Mesendoderm (in vitro differentiated cells): Measurements from ENCODE around the gene RRP9.

Source experiments
- DNase-seq: peaks from one replicate; pipeline ENCODE4 v3.0.0; 2013
- H2AK5ac ChIP-seq: 2 replicates; pipeline ENCODE4 v1.6.1; 2013; ENCODE audit warnings: low read length, inconsistent platforms
- H2BK120ac ChIP-seq: 2 replicates; pipeline ENCODE4 v1.6.1; 2013; ENCODE audit warnings: low read depth, mild to moderate bottlenecking, low read length, moderate library complexity, mixed read lengths
- H2BK15ac ChIP-seq: replicated peaks from 2 replicates; pipeline ENCODE4 v1.6.1; 2013; ENCODE audit warnings: low read depth, mild to moderate bottlenecking, moderate library complexity
- H2BK5ac ChIP-seq: 2 replicates; pipeline ENCODE4 v1.6.1; 2013; ENCODE audit warnings: low read length, inconsistent platforms
- H3K18ac ChIP-seq: 2 replicates; pipeline ENCODE4 v1.6.1; 2013; ENCODE audit warnings: mild to moderate bottlenecking, low read length, mixed read lengths
- H3K23ac ChIP-seq: one replicate; pipeline ENCODE4 v1.6.1; 2013; ENCODE audit warnings: low read length
- H3K27ac ChIP-seq: 2 replicates; pipeline ENCODE4 v1.5.1; 2013; ENCODE audit warnings: low read depth, mild to moderate bottlenecking, inconsistent platforms, low read length, moderate library complexity
- H3K27me3 ChIP-seq: 2 replicates; pipeline ENCODE4 v1.6.1; 2013; ENCODE audit warnings: low read length, control low read depth, mild to moderate bottlenecking, inconsistent platforms; ENCODE audit not compliant: insufficient read depth, poor library complexity
- H3K36me3 ChIP-seq: 2 replicates; pipeline ENCODE4 v1.6.1; 2013; ENCODE audit warnings: low read length, inconsistent platforms; ENCODE audit not compliant: control insufficient read depth, insufficient read depth
- H3K4ac ChIP-seq: one replicate; pipeline ENCODE4 v1.6.1; 2013; ENCODE audit warnings: low read depth, mild to moderate bottlenecking, low read length, moderate library complexity
- H3K4me1 ChIP-seq: 2 replicates; pipeline ENCODE4 v1.6.1; 2013; ENCODE audit warnings: low read depth, low read length, inconsistent platforms; ENCODE audit not compliant: control insufficient read depth
- H3K4me2 ChIP-seq: 2 replicates; pipeline ENCODE4 v1.6.1; 2013; ENCODE audit warnings: low read length
- H3K4me3 ChIP-seq: 2 replicates; pipeline ENCODE4 v1.5.1; 2013; ENCODE audit warnings: mild to moderate bottlenecking, low read length
- H3K56ac ChIP-seq: one replicate; pipeline ENCODE4 v1.6.1; 2013; ENCODE audit warnings: low read length
- H3K79me1 ChIP-seq: 2 replicates; pipeline ENCODE4 v1.6.1; 2013; ENCODE audit warnings: low read length, inconsistent platforms
- H3K79me2 ChIP-seq: 2 replicates; pipeline ENCODE4 v1.6.1; 2013; ENCODE audit warnings: mild to moderate bottlenecking, low read length; ENCODE audit not compliant: control insufficient read depth, insufficient read depth
- H3K9ac ChIP-seq: 2 replicates; pipeline ENCODE4 v1.6.1; 2013; ENCODE audit warnings: low read length, inconsistent platforms
- H4K5ac ChIP-seq: one replicate; pipeline ENCODE4 v1.6.1; 2013; ENCODE audit warnings: low read length
- H4K8ac ChIP-seq: one replicate; pipeline ENCODE4 v1.6.1; 2013; ENCODE audit warnings: low read depth, mild to moderate bottlenecking, control low read depth, low read length, moderate library complexity
- WGBS: extraction: QIAGEN DNeasy Blood & Tissue Kit; methylation state at CpG from one replicate; pipeline ENCODE4 v1.1.7; 2013; ENCODE audit warnings: low lambda C conversion rate, missing lambda C conversion rate; ENCODE audit not compliant: insufficient coverage; ENCODE audit errors: extremely low coverage; 5-methylcytosine and 5-hydroxymethylcytosine counted together

Gene RRP9

GRCh38 chr3:51964521-51964920 lies 22.8 kb upstream of the RRP9 start:
- Histone ChIP-seq H2AK5ac (no peak overlapping the region), H2BK5ac (no peak overlapping the region), H3K4me3 (no peak overlapping the region), H3K9ac (no peak overlapping the region), H3K27ac (no peak overlapping the region), H2BK15ac (no peak overlapping the region), H2BK120ac (no peak overlapping the region), H4K8ac (no peak overlapping the region), H3K27me3 (no peaks in the 10 kb centered on the region), H3K18ac (no peak overlapping the region), H3K23ac (no peak overlapping the region), H3K79me2 (no peaks in the 10 kb centered on the region), H3K79me1 (peaks cover 6% of the 10 kb centered on the region), H3K36me3 (peaks cover 2% of the 10 kb centered on the region), H4K5ac (no peak overlapping the region), H3K4me1 (peaks cover 13% of the 10 kb centered on the region), H3K4ac (no peak overlapping the region), H3K4me2 (no peak overlapping the region), H3K56ac (no peak overlapping the region)
- no CpG with 5 or more reads among the region's 4 CpGs for WGBS
- DNase-seq = no peak

DNA sequence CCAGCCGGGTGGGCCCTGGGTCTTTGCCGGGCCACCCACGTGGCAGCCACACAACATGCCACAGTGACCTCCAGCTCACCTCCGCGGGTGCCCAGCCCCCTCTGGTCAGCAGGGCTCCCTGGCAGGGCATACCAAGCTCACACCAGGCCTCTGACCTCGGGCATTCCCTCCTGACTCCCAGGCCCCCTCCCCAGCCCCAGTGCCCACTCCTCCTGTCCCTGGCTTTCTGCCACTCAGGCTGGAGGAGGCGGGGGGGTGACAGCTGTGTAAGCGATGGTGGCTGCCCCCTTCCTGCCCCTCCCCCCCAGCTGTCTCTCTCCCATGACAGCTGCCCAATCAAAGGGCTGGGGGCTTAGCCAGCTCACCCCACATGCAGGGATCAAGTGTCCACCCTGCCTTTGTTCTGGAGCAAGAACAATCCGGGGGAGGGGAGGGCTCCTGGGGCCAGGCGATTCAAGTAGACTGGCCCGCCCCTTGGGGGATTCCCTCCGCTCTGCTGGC lies 22.3 kb upstream of the RRP9 start:
- no peak overlapping the region for H3K4me2 ChIP-seq
- no peak overlapping the region for H3K27ac ChIP-seq
- H3K9ac ChIP-seq = no peak overlapping the region
- WGBS = no CpG with 5 or more reads among the region's 12 CpGs
- DNase-seq = no peak
- no peak overlapping the region for H3K18ac ChIP-seq
- H3K4me3 ChIP-seq = no peak overlapping the region
- H3K23ac ChIP-seq = no peak overlapping the region
- no peak overlapping the region for H2BK15ac ChIP-seq
- peaks cover 13% of the 10 kb centered on the region for H3K4me1 ChIP-seq
- peaks cover 2% of the 10 kb centered on the region for H3K36me3 ChIP-seq
- no peak overlapping the region for H2AK5ac ChIP-seq
- H3K27me3 ChIP-seq = no peaks in the 10 kb centered on the region
- H4K8ac ChIP-seq = no peak overlapping the region
- H3K79me2 ChIP-seq = no peaks in the 10 kb centered on the region
- H4K5ac ChIP-seq = no peak overlapping the region
- no peak overlapping the region for H3K4ac ChIP-seq
- no peak overlapping the region for H3K56ac ChIP-seq
- H2BK120ac ChIP-seq = no peak overlapping the region
- peaks cover 6% of the 10 kb centered on the region for H3K79me1 ChIP-seq
- no peak overlapping the region for H2BK5ac ChIP-seq

DNA sequence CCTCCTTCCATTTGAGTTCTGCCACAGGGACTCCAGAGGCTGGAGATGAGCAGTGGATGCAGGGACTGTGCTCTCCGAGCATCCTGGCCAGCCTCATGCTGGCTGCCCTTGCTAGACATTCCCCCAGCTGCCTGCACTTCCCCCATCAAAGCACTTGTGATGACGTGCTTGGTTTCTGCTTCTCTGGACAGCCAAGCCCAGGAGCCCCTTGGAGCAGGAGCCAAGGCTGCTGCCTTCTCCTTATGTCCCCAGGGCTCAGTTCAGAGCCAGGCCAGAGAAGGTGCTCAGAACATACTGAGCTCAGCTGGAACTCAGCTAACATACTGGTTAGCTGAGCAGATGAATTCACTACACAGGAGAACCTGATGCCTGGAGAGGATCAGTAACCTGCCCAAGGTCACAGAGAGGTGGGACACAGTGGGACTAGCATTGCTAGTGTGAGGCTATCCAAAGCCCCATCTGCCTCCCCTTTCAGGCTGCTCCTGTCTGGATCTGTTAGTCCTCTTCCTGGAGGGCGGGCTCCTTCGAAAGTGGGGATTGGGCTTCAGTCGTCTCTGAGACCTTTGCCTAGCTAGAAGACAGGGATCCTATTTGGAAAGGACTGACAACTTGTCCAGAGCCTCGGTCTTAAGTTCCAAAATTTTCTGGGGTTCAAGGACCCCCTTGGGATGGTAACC lies 21.3 kb upstream of the RRP9 start:
- H3K4ac ChIP-seq = no peak overlapping the region
- no peak overlapping the region for H4K5ac ChIP-seq
- no peak overlapping the region for H3K23ac ChIP-seq
- H3K79me2 ChIP-seq = no peaks in the 10 kb centered on the region
- no peak overlapping the region for H2AK5ac ChIP-seq
- H3K27me3 ChIP-seq = no peaks in the 10 kb centered on the region
- no peak overlapping the region for H3K4me2 ChIP-seq
- H2BK120ac ChIP-seq = no peak overlapping the region
- H4K8ac ChIP-seq = no peak overlapping the region
- no peak overlapping the region for H3K4me3 ChIP-seq
- H2BK15ac ChIP-seq = no peak overlapping the region
- H3K4me1 ChIP-seq = peaks cover 8% of the 10 kb centered on the region
- H3K9ac ChIP-seq = no peak overlapping the region
- no peak overlapping the region for H3K18ac ChIP-seq
- peaks cover 6% of the 10 kb centered on the region for H3K79me1 ChIP-seq
- DNase-seq = no peak
- no peak overlapping the region for H2BK5ac ChIP-seq
- no peak overlapping the region for H3K56ac ChIP-seq
- H3K27ac ChIP-seq = no peak overlapping the region
- WGBS = no CpG with 5 or more reads among the region's 6 CpGs
- peaks cover 3% of the 10 kb centered on the region for H3K36me3 ChIP-seq

- Histone ChIP-seq H3K27me3 (no peaks in the 10 kb centered on the region), H3K79me2 (no peaks in the 10 kb centered on the region), H3K9ac (no peak overlapping the region), H3K36me3 (peaks cover 3% of the 10 kb centered on the region), H3K4me3 (no peak overlapping the region), H3K23ac (no peak overlapping the region), H2BK5ac (no peak overlapping the region), H4K8ac (no peak overlapping the region), H2BK120ac (no peak overlapping the region), H3K4me1 (peaks cover 7% of the 10 kb centered on the region), H3K27ac (no peak overlapping the region), H4K5ac (no peak overlapping the region), H2AK5ac (no peak overlapping the region), H3K18ac (no peak overlapping the region), H3K4me2 (no peak overlapping the region), H3K4ac (no peak overlapping the region), H2BK15ac (no peak overlapping the region), H3K56ac (no peak overlapping the region), H3K79me1 (peaks cover 5% of the 10 kb centered on the region)
- WGBS = no CpG with 5 or more reads among the region's 9 CpGs
- no peak for DNase-seq
These were observed 20.2 kb upstream of the RRP9 start for GRCh38 chr3:51961602-51962569.

DNA sequence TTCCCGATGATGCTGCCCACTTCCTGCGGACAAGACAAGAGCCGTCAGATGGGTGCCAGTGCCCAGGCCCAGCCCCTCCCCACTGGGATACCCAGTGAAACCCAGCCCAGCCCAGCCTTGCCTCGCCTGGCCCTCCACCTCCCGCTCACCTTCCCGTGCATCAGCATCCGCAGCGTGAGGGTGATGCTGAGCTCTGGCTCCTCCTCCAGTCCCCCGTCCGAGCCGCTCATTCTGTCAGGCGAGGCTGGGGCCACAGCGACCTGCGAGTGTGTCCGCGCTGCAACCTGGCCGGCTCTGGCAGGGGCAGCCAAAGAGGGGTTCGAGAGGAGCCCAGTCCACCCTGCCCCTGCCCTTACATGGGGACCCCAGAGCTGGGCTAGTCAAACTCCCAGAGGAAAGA lies 19.3 kb upstream of the RRP9 start:
- H3K4me2 ChIP-seq = no peak overlapping the region
- no peak overlapping the region for H3K4ac ChIP-seq
- peaks cover 3% of the 10 kb centered on the region for H3K36me3 ChIP-seq
- H3K79me1 ChIP-seq = peaks cover 1% of the 10 kb centered on the region
- no peak overlapping the region for H3K18ac ChIP-seq
- H2BK15ac ChIP-seq = no peak overlapping the region
- H3K27me3 ChIP-seq = no peaks in the 10 kb centered on the region
- no CpG with 5 or more reads among the region's 18 CpGs for WGBS
- H3K56ac ChIP-seq = no peak overlapping the region
- no peak for DNase-seq
- no peaks in the 10 kb centered on the region for H3K79me2 ChIP-seq
- no peak overlapping the region for H2AK5ac ChIP-seq
- no peak overlapping the region for H3K27ac ChIP-seq
- no peak overlapping the region for H4K8ac ChIP-seq
- no peak overlapping the region for H3K9ac ChIP-seq
- no peak overlapping the region for H2BK120ac ChIP-seq
- no peak overlapping the region for H3K4me3 ChIP-seq
- H3K23ac ChIP-seq = no peak overlapping the region
- H3K4me1 ChIP-seq = peaks cover 2% of the 10 kb centered on the region
- H2BK5ac ChIP-seq = no peak overlapping the region
- no peak overlapping the region for H4K5ac ChIP-seq
